Urinary bladder (tissue), 4 donors: ENCODE measurements around the gene CDSN. TPM values are rescaled to one million over a fixed set of nuclear protein-coding genes. Genes with fewer than 3 reads are reported as not detected.
"Not testable (repeated sequence)": the region's sequence is repeated elsewhere in the genome, so short reads cannot be mapped to it uniquely, and the experiment has no call there.

Source experiments
- DNase-seq: peaks from one replicate; pipeline ENCODE4 v3.0.0-alpha.2; 2015; ENCODE audit errors: extremely low spot score
- H3K27ac ChIP-seq: one replicate; pipeline ENCODE4 v1.5.1; 2013; ENCODE audit warnings: low read depth, mild to moderate bottlenecking, moderate library complexity
- H3K36me3 ChIP-seq: one replicate; pipeline ENCODE4 v1.6.1; 2013; ENCODE audit warnings: mild to moderate bottlenecking, moderate library complexity; ENCODE audit not compliant: insufficient read depth
- H3K4me1 ChIP-seq: one replicate; pipeline ENCODE4 v1.6.1; 2013; ENCODE audit warnings: mild to moderate bottlenecking, moderate library complexity; ENCODE audit not compliant: insufficient read depth
- H3K4me3 ChIP-seq: one replicate; pipeline ENCODE4 v1.5.1; 2013; ENCODE audit warnings: low read depth, low read length
- WGBS: extraction: QIAGEN DNeasy Blood & Tissue Kit; methylation state at CpG from one replicate; pipeline ENCODE4 v1.1.7; 2013; 5-methylcytosine and 5-hydroxymethylcytosine counted together
- polyA plus RNA-seq: library from polyadenylated mRNA; stranded (reverse); fragments of 200-250 nt; gene quantifications from one replicate; pipeline ENCODE4 v1.2.3, GENCODE V29; 2013
- total RNA-seq: library from RNA; depleted of rRNA; stranded (reverse); fragments of >200 nt; gene quantifications from one replicate; pipeline ENCODE4 v1.2.3, GENCODE V29; 2014
- donor health status: healthy with polysubstance abuse.
- donor health status: healthy.

CDSN gene
- total RNA-seq (not detected), polyA plus RNA-seq (not detected)

- no peak for DNase-seq
- no peaks in the 10 kb centered on the region for H3K4me1 ChIP-seq
- WGBS: 85% methylated on average over 26 of the region's 26 CpGs
- H3K36me3 ChIP-seq: no peaks in the 10 kb centered on the region
- no peak within 1 kb of the TSS for H3K27ac ChIP-seq
- no peak within 1 kb of the TSS for H3K4me3 ChIP-seq
These were observed at the start of gene CDSN for GRCh38 chr6:31120151-31120915. CDSN (minus strand) TSS chr6:31120446; CDS start chr6:31120419, 27 bp downstream.

DNA sequence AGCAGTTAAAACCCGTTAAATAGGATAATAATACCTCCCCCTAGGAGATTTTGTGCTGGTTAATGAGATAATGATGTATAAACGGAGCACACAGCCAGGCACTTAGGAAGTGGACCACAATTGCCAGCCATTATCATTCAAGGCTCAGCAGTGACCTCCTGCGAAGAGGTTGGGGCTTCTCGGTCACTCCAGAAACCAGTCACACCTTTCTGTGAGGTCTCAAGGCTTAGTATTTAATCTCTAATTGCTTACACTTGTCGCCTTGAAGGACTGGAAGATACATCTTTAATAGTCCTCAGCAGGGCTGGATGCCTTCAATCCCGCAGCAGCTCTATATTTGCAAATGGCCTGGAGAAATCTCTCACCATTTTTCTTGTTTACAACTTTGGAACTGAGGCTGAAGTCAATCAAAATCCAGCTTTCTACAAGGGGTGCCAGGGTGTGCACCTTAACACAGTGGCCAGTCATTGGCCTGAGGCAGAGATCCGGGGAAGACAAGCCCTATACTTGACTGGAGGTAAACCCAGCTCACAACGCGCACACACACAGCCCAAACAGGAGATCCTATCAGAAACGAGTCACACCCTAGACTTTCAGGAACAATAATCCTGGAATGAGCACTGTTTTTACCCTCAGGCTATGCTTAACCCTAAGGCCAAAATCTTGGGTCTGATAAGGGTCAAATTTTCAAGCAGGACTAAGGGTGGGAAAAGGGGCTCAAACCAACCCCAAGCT lies 49.0 kb upstream of the CDSN start:
- 66% methylated on average over 10 of the region's 10 CpGs for WGBS
- H3K4me1 ChIP-seq: no peaks in the 10 kb centered on the region
- no peaks in the 10 kb centered on the region for H3K36me3 ChIP-seq
- H3K27ac ChIP-seq: no peak overlapping the region
- no peak overlapping the region for H3K4me3 ChIP-seq
- DNase-seq: no peak

DNA sequence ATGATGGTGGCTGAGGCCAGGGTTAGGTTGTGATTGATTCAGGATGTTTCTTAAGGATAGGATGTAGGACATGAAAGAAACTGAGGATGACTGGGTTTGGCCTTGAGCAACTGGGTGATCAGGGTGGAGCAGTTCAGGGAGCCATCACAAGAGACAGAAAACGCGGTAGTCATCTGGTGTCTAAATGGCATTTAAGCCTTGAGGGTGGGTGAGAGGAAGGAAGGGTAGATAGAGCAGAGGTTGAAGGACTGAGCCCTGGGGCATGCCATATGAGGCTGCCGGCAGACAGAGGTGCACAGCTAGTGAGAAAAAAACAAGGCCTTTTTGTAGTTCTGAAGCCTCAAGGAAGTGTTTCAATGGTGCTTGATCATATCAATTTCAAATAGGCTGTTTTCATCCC lies 48.4 kb upstream of the CDSN start:
- WGBS: 46% methylated on average over 3 of the region's 3 CpGs
- H3K4me1 ChIP-seq: no peaks in the 10 kb centered on the region
- no peaks in the 10 kb centered on the region for H3K36me3 ChIP-seq
- H3K27ac ChIP-seq: no peak overlapping the region
- DNase-seq: no peak
- no peak overlapping the region for H3K4me3 ChIP-seq

- peaks cover 3% of the 10 kb centered on the region for H3K36me3 ChIP-seq
- no peaks in the 10 kb centered on the region for H3K4me1 ChIP-seq
- no peak overlapping the region for H3K27ac ChIP-seq
- DNase-seq: no peak
- no peak overlapping the region for H3K4me3 ChIP-seq
- 54% methylated on average over 5 of the region's 5 CpGs for WGBS
These were observed 45.7 kb upstream of the CDSN start for GRCh38 chr6:31165986-31166385.

DNA sequence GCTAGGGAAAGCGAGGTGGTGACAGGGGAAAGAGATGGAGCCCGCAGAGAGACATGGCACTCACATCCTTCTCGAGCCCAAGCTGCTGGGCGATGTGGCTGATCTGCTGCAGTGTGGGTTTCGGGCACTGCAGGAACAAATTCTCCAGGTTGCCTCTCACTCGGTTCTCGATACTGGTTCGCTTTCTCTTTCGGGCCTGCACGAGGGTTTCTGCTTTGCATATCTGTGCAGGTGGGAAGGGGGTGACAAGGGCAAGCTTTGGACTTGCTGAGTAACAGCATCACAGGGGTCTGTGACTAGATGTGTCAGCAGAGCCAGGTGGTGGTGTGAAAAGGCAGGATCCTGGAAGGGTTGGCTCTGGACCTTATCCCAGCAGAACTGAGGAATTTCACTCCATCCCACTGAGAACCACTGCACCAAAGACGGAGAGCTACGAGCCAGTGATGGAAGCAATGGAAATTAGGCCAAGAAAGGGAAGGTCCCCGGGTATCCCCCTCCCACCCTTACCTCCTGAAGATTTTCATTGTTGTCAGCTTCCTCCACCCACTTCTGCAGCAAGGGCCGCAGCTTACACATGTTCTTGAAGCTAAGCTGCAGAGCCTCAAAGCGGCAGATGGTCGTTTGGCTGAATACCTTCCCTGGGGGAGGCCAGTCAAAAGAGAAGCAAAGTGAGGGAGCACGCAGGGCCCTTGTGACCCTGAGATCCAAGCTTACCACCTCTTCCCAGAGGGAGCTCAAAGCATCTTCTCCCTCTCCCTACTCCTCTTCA lies 45.0 kb upstream of the CDSN start:
- not testable (repeated sequence) for DNase-seq, H3K36me3 ChIP-seq
- WGBS: 83% methylated on average over 17 of the region's 17 CpGs

DNA sequence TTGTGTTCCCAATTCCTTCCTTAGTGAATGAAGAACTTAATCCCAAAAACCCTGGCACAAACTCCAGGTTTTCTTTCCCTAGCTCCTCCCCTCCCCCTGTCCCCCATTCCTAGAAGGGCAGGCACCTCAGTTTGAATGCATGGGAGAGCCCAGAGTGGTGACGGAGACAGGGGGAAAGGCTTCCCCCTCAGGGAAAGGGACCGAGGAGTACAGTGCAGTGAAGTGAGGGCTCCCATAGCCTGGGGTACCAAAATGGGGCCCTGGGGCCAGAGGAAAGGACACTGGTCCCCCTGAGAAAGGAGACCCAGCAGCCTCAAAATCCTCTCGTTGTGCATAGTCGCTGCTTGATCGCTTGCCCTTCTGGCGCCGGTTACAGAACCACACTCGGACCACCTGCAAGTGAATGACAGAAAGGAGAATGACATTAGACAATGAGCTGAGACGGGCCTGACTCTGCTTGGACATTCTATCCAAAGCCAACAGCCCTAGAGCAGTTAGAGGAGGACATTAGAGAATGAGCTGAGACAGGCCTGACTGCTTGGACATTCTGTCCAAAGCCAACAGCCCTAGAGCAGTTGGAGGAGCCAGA lies 44.3 kb upstream of the CDSN start:
- H3K36me3 ChIP-seq, H3K27ac ChIP-seq, H3K4me1 ChIP-seq, H3K4me3 ChIP-seq, DNase-seq: not testable (repeated sequence)
- WGBS: 94% methylated on average over 7 of the region's 9 CpGs

More for the DNA sequence above, 45.0 kb upstream of the CDSN start:
- not testable (repeated sequence) for H3K4me1 ChIP-seq, H3K27ac ChIP-seq, H3K4me3 ChIP-seq

- no peak overlapping the region for H3K4me3 ChIP-seq
- H3K4me1 ChIP-seq: no peaks in the 10 kb centered on the region
- no peak overlapping the region for H3K27ac ChIP-seq
- H3K36me3 ChIP-seq: peaks cover 3% of the 10 kb centered on the region
- no peak for DNase-seq
These were observed 43.7 kb upstream of the CDSN start for GRCh38 chr6:31163922-31164321.

DNA sequence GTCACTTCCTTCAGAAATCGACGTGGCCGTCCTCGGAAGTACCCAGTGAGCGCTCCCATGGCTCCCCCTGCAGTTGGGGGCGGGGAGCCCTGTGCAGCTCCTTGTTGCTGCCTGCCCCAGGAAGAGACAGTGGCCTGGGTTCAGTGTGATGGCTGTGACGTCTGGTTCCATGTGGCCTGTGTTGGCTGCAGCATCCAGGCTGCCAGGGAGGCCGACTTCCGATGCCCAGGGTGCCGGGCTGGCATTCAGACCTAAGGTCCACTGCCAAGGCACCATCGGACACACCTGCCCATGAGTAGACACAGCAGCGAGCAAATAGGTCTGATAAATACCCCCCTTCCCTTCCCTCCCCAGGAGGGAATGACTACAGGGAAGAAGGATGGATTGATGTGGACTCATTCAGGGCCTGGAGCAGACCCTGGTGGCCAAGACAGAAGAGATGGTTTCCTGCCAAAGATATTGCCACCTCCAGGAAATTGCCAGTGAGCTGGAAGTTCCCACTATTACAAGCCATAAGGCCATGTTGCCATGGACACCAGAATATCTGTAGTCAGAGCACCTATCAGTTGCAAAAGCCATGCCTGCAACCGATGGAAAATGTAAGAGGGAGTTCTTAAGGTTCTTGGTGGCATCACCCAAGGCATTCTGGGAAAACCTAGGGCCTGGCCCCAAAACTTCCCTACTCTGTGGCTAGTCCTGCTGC lies 42.4 kb upstream of the CDSN start:
- Histone ChIP-seq H3K4me3 (no peak overlapping the region), H3K4me1 (no peaks in the 10 kb centered on the region), H3K36me3 (peaks cover 3% of the 10 kb centered on the region), H3K27ac (no peak overlapping the region)
- WGBS: 89% methylated on average over 13 of the region's 13 CpGs
- no peak for DNase-seq

DNA sequence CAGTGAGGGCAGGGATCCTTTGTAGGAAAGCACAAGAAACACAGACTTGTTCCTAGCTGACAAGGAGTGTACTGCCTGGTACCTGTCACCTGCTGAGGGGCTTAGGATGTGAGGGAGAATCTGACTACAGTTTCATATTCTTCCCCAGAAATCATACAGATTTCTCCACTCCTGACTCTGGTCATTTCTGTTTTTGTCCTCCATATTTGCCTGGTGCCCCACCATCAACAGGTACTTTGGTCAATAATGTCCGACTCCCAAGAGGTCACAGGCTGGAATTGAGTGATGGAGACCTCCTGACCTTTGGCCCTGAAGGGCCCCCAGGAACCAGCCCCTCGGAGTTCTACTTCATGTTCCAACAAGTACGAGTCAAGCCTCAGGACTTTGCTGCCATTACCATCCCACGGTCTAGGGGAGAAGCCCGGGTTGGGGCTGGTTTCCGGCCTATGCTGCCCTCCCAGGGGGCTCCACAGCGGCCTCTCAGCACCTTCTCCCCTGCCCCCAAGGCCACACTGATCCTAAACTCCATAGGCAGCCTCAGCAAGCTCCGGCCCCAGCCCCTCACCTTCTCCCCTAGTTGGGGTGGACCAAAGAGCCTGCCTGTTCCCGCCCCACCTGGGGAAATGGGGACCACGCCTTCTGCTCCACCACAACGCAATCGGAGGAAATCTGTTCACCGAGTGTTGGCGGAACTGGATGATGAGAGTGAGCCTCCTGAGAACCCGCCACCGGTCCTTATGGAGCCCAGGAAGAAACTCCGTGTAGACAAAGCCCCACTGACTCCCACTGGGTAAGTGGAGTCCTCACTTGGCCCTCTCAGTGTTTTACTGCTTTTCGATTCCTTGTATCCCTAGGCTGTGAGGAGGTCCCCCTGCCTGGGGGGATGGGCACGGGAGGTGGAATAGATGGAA lies 41.2 kb upstream of the CDSN start:
- H3K36me3 ChIP-seq: peaks cover 3% of the 10 kb centered on the region
- no peaks in the 10 kb centered on the region for H3K4me1 ChIP-seq
- H3K27ac ChIP-seq: no peak overlapping the region
- 91% methylated on average over 19 of the region's 19 CpGs for WGBS
- no peak for DNase-seq
- H3K4me3 ChIP-seq: no peak overlapping the region

DNA sequence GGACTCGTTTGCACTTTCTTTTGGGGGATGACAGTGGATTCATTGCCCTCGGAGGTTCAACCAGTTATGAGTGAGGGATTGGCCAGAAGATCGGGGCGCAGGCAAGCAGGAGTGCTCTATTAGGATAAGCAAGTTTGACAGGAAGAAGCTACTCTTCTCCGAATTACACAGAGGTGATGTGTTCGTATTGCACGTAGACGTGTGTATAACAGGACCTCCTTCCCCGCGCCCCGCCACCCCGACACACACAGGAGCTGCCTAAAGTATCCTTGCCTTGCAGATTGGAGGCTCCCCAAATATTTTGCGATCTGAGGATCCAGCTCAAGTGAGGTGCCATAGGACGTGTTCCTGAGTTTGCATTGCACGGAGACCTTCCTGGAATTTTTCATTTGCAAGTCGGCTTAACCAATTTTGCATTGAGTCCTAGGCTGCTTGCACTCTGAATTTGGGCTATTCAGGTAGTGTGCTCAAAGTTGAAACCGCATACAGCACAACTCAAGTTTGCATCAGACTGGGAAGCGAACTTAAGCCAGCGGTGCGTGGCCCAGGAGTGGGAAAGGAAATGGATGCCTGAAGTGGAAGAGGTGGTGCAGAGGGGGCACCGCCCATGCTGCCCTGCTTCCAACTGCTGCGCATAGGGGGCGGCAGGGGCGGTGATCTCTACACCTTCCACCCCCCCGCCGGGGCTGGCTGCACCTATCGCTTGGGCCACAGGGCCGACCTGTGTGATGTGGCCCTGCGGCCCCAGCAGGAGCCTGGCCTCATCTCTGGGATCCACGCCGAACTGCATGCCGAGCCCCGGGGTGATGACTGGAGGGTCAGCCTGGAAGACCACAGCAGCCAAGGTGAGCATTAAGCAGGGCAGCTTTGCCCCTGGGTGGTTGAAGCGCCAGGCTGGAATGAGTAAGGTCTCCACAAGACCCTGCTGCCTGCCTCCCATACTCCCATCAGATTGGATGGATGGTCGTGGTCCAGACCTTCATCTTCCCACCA lies 38.9 kb upstream of the CDSN start:
- H3K27ac ChIP-seq: no peak overlapping the region
- WGBS: 12% methylated on average over 35 of the region's 35 CpGs
- peaks cover 3% of the 10 kb centered on the region for H3K36me3 ChIP-seq
- H3K4me3 ChIP-seq: peak overlapping the region; percentile 53
- DNase-seq: no peak
- H3K4me1 ChIP-seq: no peaks in the 10 kb centered on the region

- peak within 1 kb of the TSS; percentile 35 for H3K27ac ChIP-seq
- DNase-seq: peak; percentile 99
- no peaks in the 10 kb centered on the region for H3K4me1 ChIP-seq
- H3K4me3 ChIP-seq: peak within 1 kb of the TSS; percentile 53
- under 1% methylated on average over 65 of the region's 65 CpGs for WGBS
- H3K36me3 ChIP-seq: peaks cover 3% of the 10 kb centered on the region
These were observed 38.1 kb upstream of the CDSN start, which contains the start of gene TCF19 for GRCh38 chr6:31158140-31158862. TCF19 (plus strand) TSS chr6:31158589; CDS start chr6:31159470, 881 bp downstream.
